CD14-positive monocyte (primary cell): ENCODE data around the gene NEK7. TPM values are rescaled to one million over a fixed set of nuclear protein-coding genes. Genes with fewer than 3 reads are reported as not detected.
A peak's percentile ranks its signal among the peaks of the same experiment; 100 is the strongest.

Source experiments
- DNase-seq, 3 donors: peaks; one replicate each; pipeline ENCODE4 v3.0.0-alpha.2; 2011 to 2022
- H2AFZ ChIP-seq: 2 replicates; pipeline ENCODE4 v1.6.0; 2012; ENCODE audit warnings: mild to moderate bottlenecking, low read depth, low read length, inconsistent platforms; ENCODE audit not compliant: insufficient read depth, poor library complexity, severe bottlenecking
- H3K27ac ChIP-seq, 2 donors: 1 replicate in 1 of 2; 2 replicates in 1 of 2; pipeline ENCODE4 v1.5.1; 2012 to 2013; ENCODE audit warnings: low read length in 2 of 2, control low read depth in 1 of 2, inconsistent platforms in 1 of 2, low read depth in 1 of 2, mild to moderate bottlenecking in 1 of 2
- H3K27me3 ChIP-seq, 2 donors: one replicate each; pipeline versions ENCODE4 v1.6.0 to v1.6.1; 2011 to 2013; ENCODE audit warnings: low read length in 2 of 2; ENCODE audit not compliant: control insufficient read depth in 2 of 2, insufficient read depth in 2 of 2
- H3K36me3 ChIP-seq, 2 donors: replicated peaks in 1 of 2; 1 replicate in 1 of 2; 2 replicates in 1 of 2; pipeline versions ENCODE4 v1.5.1 to v1.6.1; 2012 to 2013; ENCODE audit warnings: low read length in 2 of 2, control low read depth in 1 of 2, inconsistent platforms in 1 of 2, mild to moderate bottlenecking in 1 of 2; ENCODE audit not compliant: insufficient read depth in 2 of 2, control insufficient read depth in 1 of 2
- H3K4me1 ChIP-seq, 2 donors: 1 replicate in 1 of 2; 2 replicates in 1 of 2; pipeline versions ENCODE4 v1.5.1 to v1.6.1; 2012 to 2013; ENCODE audit warnings: low read length in 2 of 2, control low read depth in 1 of 2, inconsistent platforms in 1 of 2, mild to moderate bottlenecking in 1 of 2, moderate library complexity in 1 of 2; ENCODE audit not compliant: insufficient read depth in 2 of 2, control insufficient read depth in 1 of 2
- H3K4me2 ChIP-seq: replicated peaks from 2 replicates; pipeline ENCODE3; 2012; ENCODE audit warnings: low read length, moderate library complexity, mild to moderate bottlenecking; ENCODE audit not compliant: poor library complexity, severe bottlenecking; ENCODE audit errors: extremely low read depth
- H3K4me3 ChIP-seq, 3 experiments: fragments of 200-600 bp in 1 of 3; sonication (generic) in 1 of 3; replicated peaks in 1 of 3; 1 replicate in 2 of 3; 2 replicates in 1 of 3; pipeline ENCODE4 v1.5.1; 2011 to 2013; ENCODE audit warnings: low read length in 3 of 3, mild to moderate bottlenecking in 3 of 3, control low read depth in 2 of 3, low read depth in 2 of 3, inconsistent platforms in 1 of 3, moderate library complexity in 1 of 3
- H3K79me2 ChIP-seq: 2 replicates; pipeline ENCODE4 v1.6.0; 2012; ENCODE audit warnings: mild to moderate bottlenecking, control low read depth, inconsistent platforms, low read length, moderate library complexity; ENCODE audit not compliant: insufficient read depth
- H3K9ac ChIP-seq: 2 replicates; pipeline ENCODE4 v1.6.0; 2017; ENCODE audit warnings: low read length, mild to moderate bottlenecking; ENCODE audit not compliant: insufficient read depth, poor library complexity, severe bottlenecking
- H3K9me3 ChIP-seq, 2 donors: replicated peaks in 1 of 2; 1 replicate in 1 of 2; 2 replicates in 1 of 2; pipeline versions ENCODE4 v1.5.1 to v1.6.1; 2012 to 2013; ENCODE audit warnings: low read length in 2 of 2, control low read depth in 1 of 2; ENCODE audit not compliant: control insufficient read depth in 1 of 2, insufficient read depth in 1 of 2
- H4K20me1 ChIP-seq: 2 replicates; pipeline ENCODE4 v1.6.0; 2012; ENCODE audit warnings: mild to moderate bottlenecking, low read length, control low read depth, moderate library complexity; ENCODE audit not compliant: insufficient read depth
- H3K27ac Mint-ChIP-seq, 7 donors: one replicate each; pipeline ENCODE4 v1.8.0; 2020; ENCODE audit warnings: mild to moderate bottlenecking in 7 of 7, mixed read lengths in 7 of 7, moderate library complexity in 6 of 7, inconsistent platforms in 2 of 7
- H3K27me3 Mint-ChIP-seq, 3 donors: one replicate each; pipeline ENCODE4 v1.8.0; 2021 to 2022; ENCODE audit warnings: low read depth in 3 of 3, mild to moderate bottlenecking in 3 of 3, mixed read lengths in 3 of 3, moderate library complexity in 3 of 3, inconsistent platforms in 1 of 3
- H3K36me3 Mint-ChIP-seq, 2 donors: one replicate each; pipeline ENCODE4 v1.8.0; 2020; ENCODE audit warnings: mixed read lengths in 2 of 2, inconsistent platforms in 1 of 2, mild to moderate bottlenecking in 1 of 2
- H3K4me1 Mint-ChIP-seq: one replicate; pipeline ENCODE4 v1.8.0; 2020; ENCODE audit warnings: mild to moderate bottlenecking, mixed read lengths
- H3K4me3 Mint-ChIP-seq, 2 donors: one replicate each; pipeline ENCODE4 v1.8.0; 2020; ENCODE audit warnings: mild to moderate bottlenecking in 2 of 2, mixed read lengths in 2 of 2, moderate library complexity in 1 of 2
- H3K9me3 Mint-ChIP-seq, 7 donors: one replicate each; pipeline ENCODE4 v1.8.0; 2020 to 2022; ENCODE audit warnings: mixed read lengths in 7 of 7, mild to moderate bottlenecking in 6 of 7, moderate library complexity in 6 of 7, inconsistent platforms in 2 of 7
- WGBS: methylation state at CpG from one replicate; pipeline ENCODE4 v1.1.5; 2013; ENCODE audit warnings: missing lambda C conversion rate; ENCODE audit not compliant: insufficient coverage; 5-methylcytosine and 5-hydroxymethylcytosine counted together
- intact Hi-C, 2 donors: fragments of 100-400 bp; cut with micrococcal nuclease; formaldehyde crosslinking; loops; one replicate each; pipeline versions ENCODE4 v1.15.0 to v1.15.1; 2023
- polyA plus RNA-seq, 3 donors: library from polyadenylated mRNA; depleted of rRNA in 1 of 3; unstranded in 2 of 3; stranded (reverse) in 1 of 3; fragments of 300-500 nt in 2 of 3; fragments of >200 nt in 1 of 3; fragmentation: Illumina TruSeq in 2 of 3; gene quantifications; 1 replicate in 2 of 3; 2 replicates in 1 of 3; pipeline ENCODE4 v1.2.3, GENCODE V29; 2012 to 2021
- TF ChIP-seq, protein P1 (sequence below): fragments of 200-600 bp; IDR thresholded peaks from one replicate; pipeline ENCODE4 v1.8.0; 2022; ENCODE audit warnings: antibody characterized with exemption, mild to moderate bottlenecking

The NEK7 gene
- polyA plus RNA-seq, 3 donors: 16.0 to 50.1 (median 46.5) TPM

DNA sequence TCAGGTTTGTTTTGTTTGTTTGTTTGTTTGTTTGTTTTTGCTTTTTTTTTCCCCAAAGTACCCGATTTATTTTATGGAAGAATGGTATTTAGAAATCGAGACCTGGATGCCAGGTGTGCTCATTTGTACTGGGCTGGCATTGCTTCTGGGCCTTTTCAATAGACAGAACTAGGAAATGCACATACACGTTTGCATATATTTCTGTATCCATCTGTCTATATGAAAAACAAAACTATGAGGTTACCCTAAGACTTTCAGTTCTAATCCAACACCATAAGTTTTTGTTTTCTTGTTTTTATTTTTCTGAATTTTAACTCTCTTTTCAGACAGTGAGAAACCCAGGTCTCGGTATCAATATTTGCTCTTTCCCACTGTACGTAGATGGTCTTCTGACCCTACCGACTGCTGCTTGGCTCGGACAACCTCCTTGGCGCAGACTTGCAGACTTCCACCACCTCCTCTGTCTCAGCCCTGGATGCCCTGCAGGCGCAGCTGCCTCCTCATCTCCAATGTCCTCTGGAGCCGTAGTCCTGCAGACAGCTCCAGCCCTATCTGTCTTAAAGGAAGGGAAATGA is 171.7 kb downstream of the NEK7 start:
- no peak overlapping the region for H3K4me3 Mint-ChIP-seq
- H3K27ac ChIP-seq: no peak overlapping the region
- H3K36me3 ChIP-seq: no peaks in the 10 kb centered on the region

DNA sequence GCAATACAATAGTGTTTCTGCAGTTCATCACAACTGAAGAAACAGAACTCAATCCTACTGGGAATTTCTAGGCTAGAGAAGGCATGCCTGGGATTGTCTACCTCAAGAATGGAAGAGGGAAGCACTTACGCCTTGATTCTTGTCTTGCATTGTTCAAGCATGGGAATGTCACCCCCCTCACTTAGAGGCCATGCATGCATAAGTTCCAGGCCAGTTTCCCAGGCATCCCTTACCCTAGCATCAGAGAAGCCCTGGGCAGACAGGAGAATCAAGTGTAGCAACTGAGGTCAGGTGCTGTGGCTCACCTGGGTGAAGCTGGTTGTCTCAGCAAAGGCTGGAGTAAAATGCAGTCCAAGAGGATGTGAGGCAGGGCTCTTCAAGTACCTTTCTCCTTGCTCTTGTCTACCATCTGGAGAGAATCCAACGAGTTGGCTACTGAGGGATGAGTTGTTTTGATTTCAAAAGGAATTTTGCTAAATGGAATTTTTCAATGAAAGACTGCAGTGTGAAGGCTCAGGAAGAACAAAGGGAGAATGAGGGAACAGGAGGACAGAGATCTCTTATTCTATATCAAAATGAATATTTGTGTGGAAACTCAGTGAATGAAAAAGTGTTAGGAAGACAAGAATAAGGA is 174.3 kb downstream of the NEK7 start:
- H3K4me1 ChIP-seq: no peaks in the 10 kb centered on the region
- H3K79me2 ChIP-seq: no peaks in the 10 kb centered on the region
- no peaks in the 10 kb centered on the region for H3K36me3 ChIP-seq
- Mint-ChIP-seq H3K27ac (no peak overlapping the region), H3K36me3 (no peaks in the 10 kb centered on the region), H3K4me1 (peaks cover 5% of the 10 kb centered on the region), H3K4me3 (no peak overlapping the region), H3K27me3 (peaks cover 0 to 4% (median 3%) of the 10 kb centered on the region in 3 donors), H3K9me3 (peaks cover 0 to 4% (median 0%) of the 10 kb centered on the region in 7 donors)
- 100% methylated on average over 1 of the region's 2 CpGs for WGBS
- H3K27me3 ChIP-seq: no peaks in the 10 kb centered on the region
- no peaks in the 10 kb centered on the region for H3K9me3 ChIP-seq
- intact Hi-C loops: no loop called here
- H2AFZ ChIP-seq: no peak overlapping the region
- no peak overlapping the region for H3K4me2 ChIP-seq
- H3K9ac ChIP-seq: no peak overlapping the region
- no peak overlapping the region for H3K4me3 ChIP-seq
- H3K27ac ChIP-seq: no peak overlapping the region
- TF ChIP-seq, protein P1, sequence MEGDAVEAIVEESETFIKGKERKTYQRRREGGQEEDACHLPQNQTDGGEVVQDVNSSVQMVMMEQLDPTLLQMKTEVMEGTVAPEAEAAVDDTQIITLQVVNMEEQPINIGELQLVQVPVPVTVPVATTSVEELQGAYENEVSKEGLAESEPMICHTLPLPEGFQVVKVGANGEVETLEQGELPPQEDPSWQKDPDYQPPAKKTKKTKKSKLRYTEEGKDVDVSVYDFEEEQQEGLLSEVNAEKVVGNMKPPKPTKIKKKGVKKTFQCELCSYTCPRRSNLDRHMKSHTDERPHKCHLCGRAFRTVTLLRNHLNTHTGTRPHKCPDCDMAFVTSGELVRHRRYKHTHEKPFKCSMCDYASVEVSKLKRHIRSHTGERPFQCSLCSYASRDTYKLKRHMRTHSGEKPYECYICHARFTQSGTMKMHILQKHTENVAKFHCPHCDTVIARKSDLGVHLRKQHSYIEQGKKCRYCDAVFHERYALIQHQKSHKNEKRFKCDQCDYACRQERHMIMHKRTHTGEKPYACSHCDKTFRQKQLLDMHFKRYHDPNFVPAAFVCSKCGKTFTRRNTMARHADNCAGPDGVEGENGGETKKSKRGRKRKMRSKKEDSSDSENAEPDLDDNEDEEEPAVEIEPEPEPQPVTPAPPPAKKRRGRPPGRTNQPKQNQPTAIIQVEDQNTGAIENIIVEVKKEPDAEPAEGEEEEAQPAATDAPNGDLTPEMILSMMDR: no peak
- H4K20me1 ChIP-seq: no peaks in the 10 kb centered on the region
- DNase-seq: no peak

More for the DNA sequence above, 171.7 kb downstream of the NEK7 start:
- Histone ChIP-seq H3K4me2 (no peak overlapping the region), H3K79me2 (no peaks in the 10 kb centered on the region), H3K9me3 (no peaks in the 10 kb centered on the region), H3K9ac (no peak overlapping the region), H3K4me3 (no peak overlapping the region), H4K20me1 (no peaks in the 10 kb centered on the region), H3K4me1 (no peaks in the 10 kb centered on the region), H2AFZ (no peak overlapping the region), H3K27me3 (no peaks in the 10 kb centered on the region)
- H3K9me3 Mint-ChIP-seq: peaks cover 0 to 2% (median 0%) of the 10 kb centered on the region in 7 donors
- TF ChIP-seq, protein P1: no peak
- 76% methylated on average over 5 of the region's 10 CpGs for WGBS
- intact Hi-C loops: no loop called here
- H3K27ac Mint-ChIP-seq: peak overlapping the region in 2 of 7 donors; percentile 23 to 47
- H3K36me3 Mint-ChIP-seq: no peaks in the 10 kb centered on the region
- peaks cover 5% of the 10 kb centered on the region for H3K4me1 Mint-ChIP-seq
- no peak for DNase-seq
- peaks cover 0 to 4% (median 3%) of the 10 kb centered on the region in 3 donors for H3K27me3 Mint-ChIP-seq
